Measurements from ENCODE around the gene PSMB7. TPM values are rescaled to one million over a fixed set of nuclear protein-coding genes. Genes with fewer than 3 reads are reported as not detected.

Gene PSMB7
- total and polyA plus RNA-seq, 2 donors (not counting 1 experiment from before 2014, with no cell fraction given): 206 to 290 TPM

DNA sequence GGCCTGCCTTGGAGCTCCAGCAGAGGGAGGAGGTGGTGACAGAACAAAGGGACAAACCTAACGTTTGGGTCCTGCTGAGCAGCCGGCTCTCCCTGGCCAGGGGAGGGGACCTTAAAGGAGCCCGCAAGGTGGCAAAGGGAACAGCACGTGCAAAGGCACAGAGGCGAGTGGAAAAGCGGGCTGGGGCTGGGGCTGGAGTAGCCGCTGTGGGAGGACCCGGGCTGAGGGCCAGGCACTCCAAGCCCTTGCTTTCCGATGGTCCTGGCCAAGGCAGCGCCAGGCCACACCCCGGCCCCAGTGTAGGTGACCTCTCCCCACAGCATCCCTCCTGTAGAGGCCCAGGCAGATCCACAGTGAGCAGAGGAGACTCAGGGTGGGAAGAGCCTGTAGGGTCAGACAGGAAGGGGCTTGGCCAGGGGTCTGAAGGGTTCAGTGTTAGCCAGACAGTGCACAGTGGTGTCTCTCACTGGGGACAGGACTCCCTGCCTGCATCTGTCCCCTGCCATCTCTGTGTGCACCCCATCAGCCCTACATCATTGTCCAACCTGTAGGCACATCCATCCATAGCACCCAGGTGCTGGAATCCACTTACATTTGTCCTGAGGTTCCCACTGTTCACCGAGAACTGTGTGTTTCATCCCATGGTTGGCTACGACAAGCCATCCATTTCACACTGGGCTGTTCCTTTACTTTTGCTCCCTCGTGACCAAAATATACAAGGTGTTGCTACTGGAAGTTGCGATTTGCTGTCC, 80.5 kb downstream of the PSMB7 start:
- DNase-seq (ENCODE audit: low read depth in 2 of 2): no peak
- H3K27ac ChIP-seq (ENCODE audit: insufficient read depth, low read length): no peak overlapping the region
- H2AFZ ChIP-seq (ENCODE audit: low read length): no peak overlapping the region
- no peaks in the 10 kb centered on the region for H3K4me1 ChIP-seq (ENCODE audit: control insufficient read depth, extremely low read depth, insufficient read depth, low read length)
- H3K9me3 ChIP-seq (ENCODE audit: control insufficient read depth, insufficient read depth, low read depth, low read length): no peaks in the 10 kb centered on the region
- H3K4me3 ChIP-seq (replicated peaks in 1 of 4; ENCODE audit: control extremely low read depth in 1 of 4, insufficient read depth in 1 of 4, low read depth in 3 of 4, low read length in 4 of 4): no peak overlapping the region
- H3K4me2 ChIP-seq (ENCODE audit: extremely low read depth, insufficient read depth, low read length): no peak overlapping the region
- no peaks in the 10 kb centered on the region for H3K27me3 ChIP-seq (ENCODE audit: control insufficient read depth, insufficient read depth, low read length)
- no peak overlapping the region for H3K9ac ChIP-seq (ENCODE audit: insufficient read depth, low read length)
- peaks cover 20% of the 10 kb centered on the region for H3K36me3 ChIP-seq (ENCODE audit: control insufficient read depth, insufficient read depth, low read length)
- H3K79me2 ChIP-seq (ENCODE audit: control insufficient read depth, insufficient read depth, low read length): no peaks in the 10 kb centered on the region
- no peak for TF ChIP-seq EZH2 (IDR thresholded peaks at IDR 0.05; ENCODE audit: low read length, missing control alignments)
- TF ChIP-seq, protein P1, sequence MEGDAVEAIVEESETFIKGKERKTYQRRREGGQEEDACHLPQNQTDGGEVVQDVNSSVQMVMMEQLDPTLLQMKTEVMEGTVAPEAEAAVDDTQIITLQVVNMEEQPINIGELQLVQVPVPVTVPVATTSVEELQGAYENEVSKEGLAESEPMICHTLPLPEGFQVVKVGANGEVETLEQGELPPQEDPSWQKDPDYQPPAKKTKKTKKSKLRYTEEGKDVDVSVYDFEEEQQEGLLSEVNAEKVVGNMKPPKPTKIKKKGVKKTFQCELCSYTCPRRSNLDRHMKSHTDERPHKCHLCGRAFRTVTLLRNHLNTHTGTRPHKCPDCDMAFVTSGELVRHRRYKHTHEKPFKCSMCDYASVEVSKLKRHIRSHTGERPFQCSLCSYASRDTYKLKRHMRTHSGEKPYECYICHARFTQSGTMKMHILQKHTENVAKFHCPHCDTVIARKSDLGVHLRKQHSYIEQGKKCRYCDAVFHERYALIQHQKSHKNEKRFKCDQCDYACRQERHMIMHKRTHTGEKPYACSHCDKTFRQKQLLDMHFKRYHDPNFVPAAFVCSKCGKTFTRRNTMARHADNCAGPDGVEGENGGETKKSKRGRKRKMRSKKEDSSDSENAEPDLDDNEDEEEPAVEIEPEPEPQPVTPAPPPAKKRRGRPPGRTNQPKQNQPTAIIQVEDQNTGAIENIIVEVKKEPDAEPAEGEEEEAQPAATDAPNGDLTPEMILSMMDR (conservative IDR thresholded peaks at IDR 0.05 in 1 of 2, IDR thresholded peaks at IDR 0.05 in 1 of 2; ENCODE audit: low read depth in 1 of 2, low read length in 2 of 2): no peak
- no peaks in the 10 kb centered on the region for H4K20me1 ChIP-seq (ENCODE audit: control insufficient read depth, extremely low read depth, insufficient read depth, low read length)

DNA sequence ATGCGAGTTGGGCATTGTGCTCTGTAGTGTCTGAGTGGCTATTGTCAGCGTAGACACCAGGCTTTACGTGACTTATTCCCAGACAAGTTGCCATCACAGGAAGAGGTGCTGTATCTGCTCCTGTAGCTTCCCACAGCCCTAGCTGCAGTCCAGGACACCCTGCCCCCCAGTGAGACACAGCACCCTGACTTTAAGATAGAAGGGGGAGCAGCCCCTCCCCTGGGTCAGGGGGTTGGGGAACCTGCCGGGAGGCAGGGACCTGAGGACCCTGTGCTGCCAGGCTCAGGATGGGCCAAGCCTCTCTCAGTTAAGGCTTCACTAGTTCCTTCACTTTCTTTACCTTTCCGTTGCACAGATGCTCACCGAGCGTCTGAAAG, 82.1 kb downstream of the PSMB7 start:
- DNase-seq (ENCODE audit: low read depth in 2 of 2): no peak

DNA sequence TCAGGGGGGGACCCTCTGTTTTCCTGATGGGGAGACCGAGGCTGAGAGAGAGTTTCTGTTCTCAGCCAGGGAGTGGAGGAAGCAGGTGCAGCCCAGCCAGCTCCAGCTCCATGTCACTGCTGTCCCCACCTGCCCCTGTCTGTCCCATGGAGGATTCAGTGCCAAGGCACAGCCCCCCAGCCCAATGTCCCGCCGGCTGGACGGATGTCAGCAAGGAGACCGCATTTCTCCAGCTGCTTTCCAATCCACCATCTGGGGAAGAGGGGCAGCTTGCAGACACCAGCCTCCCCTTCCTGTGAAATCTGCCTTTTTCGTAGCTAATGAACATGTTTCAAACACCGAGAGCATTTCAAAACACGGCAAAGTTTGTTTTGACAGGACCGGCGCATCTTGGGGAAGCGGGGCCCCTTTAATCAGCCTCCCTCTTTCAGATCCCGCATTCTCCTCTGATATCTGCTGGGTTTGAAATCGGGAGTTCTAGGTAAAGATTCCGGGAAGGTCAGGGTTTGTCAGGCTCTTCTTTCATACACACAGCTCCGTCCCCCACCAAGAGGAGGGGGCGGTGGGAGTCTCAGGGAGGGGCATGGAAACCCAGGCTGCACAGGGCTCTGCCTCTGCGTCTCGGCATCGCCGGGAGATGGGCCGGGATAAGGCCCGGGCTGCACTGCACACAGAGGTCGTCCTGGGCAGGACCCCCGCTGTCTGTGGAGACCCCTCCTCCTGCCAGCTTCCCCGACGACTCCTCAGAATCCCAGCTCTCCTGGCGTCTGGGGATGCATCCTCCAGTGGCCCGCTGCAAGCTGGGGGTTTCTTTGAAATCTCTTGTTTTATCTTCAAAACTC, 82.7 kb downstream of the PSMB7 start:
- TF ChIP-seq, protein P1 (conservative IDR thresholded peaks at IDR 0.05 in 1 of 2, IDR thresholded peaks at IDR 0.05 in 1 of 2; ENCODE audit: low read depth in 1 of 2, low read length in 2 of 2): no peak
- no peak for TF ChIP-seq EZH2 (IDR thresholded peaks at IDR 0.05; ENCODE audit: low read length, missing control alignments)
- DNase-seq (ENCODE audit: low read depth in 2 of 2): no peak
- H3K36me3 ChIP-seq (ENCODE audit: control insufficient read depth, insufficient read depth, low read length): peaks cover 30% of the 10 kb centered on the region

More for the DNA sequence above, 82.1 kb downstream of the PSMB7 start:
- Histone ChIP-seq H3K79me2 (ENCODE audit: control insufficient read depth, insufficient read depth, low read length) (no peaks in the 10 kb centered on the region), H3K4me2 (ENCODE audit: extremely low read depth, insufficient read depth, low read length) (no peak overlapping the region), H3K27me3 (ENCODE audit: control insufficient read depth, insufficient read depth, low read length) (no peaks in the 10 kb centered on the region), H3K9ac (ENCODE audit: insufficient read depth, low read length) (no peak overlapping the region), H3K27ac (ENCODE audit: insufficient read depth, low read length) (no peak overlapping the region), H3K4me3 (replicated peaks in 1 of 4; ENCODE audit: control extremely low read depth in 1 of 4, insufficient read depth in 1 of 4, low read depth in 3 of 4, low read length in 4 of 4) (no peak overlapping the region), H4K20me1 (ENCODE audit: control insufficient read depth, extremely low read depth, insufficient read depth, low read length) (no peaks in the 10 kb centered on the region), H2AFZ (ENCODE audit: low read length) (no peak overlapping the region), H3K4me1 (ENCODE audit: control insufficient read depth, extremely low read depth, insufficient read depth, low read length) (no peaks in the 10 kb centered on the region), H3K9me3 (ENCODE audit: control insufficient read depth, insufficient read depth, low read depth, low read length) (no peaks in the 10 kb centered on the region), H3K36me3 (ENCODE audit: control insufficient read depth, insufficient read depth, low read length) (peaks cover 29% of the 10 kb centered on the region)
- TF ChIP-seq EZH2 (IDR thresholded peaks at IDR 0.05; ENCODE audit: low read length, missing control alignments): no peak
- TF ChIP-seq, protein P1 (conservative IDR thresholded peaks at IDR 0.05 in 1 of 2, IDR thresholded peaks at IDR 0.05 in 1 of 2; ENCODE audit: low read depth in 1 of 2, low read length in 2 of 2): no peak

More for the DNA sequence above, 82.7 kb downstream of the PSMB7 start:
- H3K4me3 ChIP-seq (replicated peaks in 1 of 4; ENCODE audit: control extremely low read depth in 1 of 4, insufficient read depth in 1 of 4, low read depth in 3 of 4, low read length in 4 of 4): no peak overlapping the region
- no peaks in the 10 kb centered on the region for H4K20me1 ChIP-seq (ENCODE audit: control insufficient read depth, extremely low read depth, insufficient read depth, low read length)
- H3K27ac ChIP-seq (ENCODE audit: insufficient read depth, low read length): no peak overlapping the region
- H3K27me3 ChIP-seq (ENCODE audit: control insufficient read depth, insufficient read depth, low read length): no peaks in the 10 kb centered on the region
- H3K4me1 ChIP-seq (ENCODE audit: control insufficient read depth, extremely low read depth, insufficient read depth, low read length): no peaks in the 10 kb centered on the region
- no peak overlapping the region for H3K9ac ChIP-seq (ENCODE audit: insufficient read depth, low read length)
- no peaks in the 10 kb centered on the region for H3K79me2 ChIP-seq (ENCODE audit: control insufficient read depth, insufficient read depth, low read length)
- H3K9me3 ChIP-seq (ENCODE audit: control insufficient read depth, insufficient read depth, low read depth, low read length): no peaks in the 10 kb centered on the region
- H3K4me2 ChIP-seq (ENCODE audit: extremely low read depth, insufficient read depth, low read length): no peak overlapping the region
- H2AFZ ChIP-seq (ENCODE audit: low read length): no peak overlapping the region
